Upper lobe of left lung (tissue), 6 donors: ENCODE results near the gene SH2D3C. TPM values are rescaled to one million over a fixed set of nuclear protein-coding genes. Genes with fewer than 3 reads are reported as not detected.

ENCODE experiments used
- ATAC-seq, 2 donors: fragments of 200-7000 bp; cut with Tn5 transposase; one replicate each; pipeline ENCODE4 v1.9.1; 2022; ENCODE audit warnings: mild to moderate bottlenecking in 2 of 2, moderate library complexity in 2 of 2; ENCODE audit not compliant: low FRiP score in 2 of 2
- DNase-seq, 2 donors: peaks; one replicate each; pipeline ENCODE4 v3.0.0-alpha.2; 2019 to 2020
- H3K27ac ChIP-seq, 4 donors: fragments of 200-600 bp; sonication (generic); one replicate each; pipeline ENCODE4 v1.5.1; 2016 to 2019
- H3K27me3 ChIP-seq, 4 donors: fragments of 200-600 bp; sonication (generic); one replicate each; pipeline ENCODE4 v1.5.1; 2017 to 2019
- H3K36me3 ChIP-seq, 4 donors: fragments of 200-600 bp; sonication (generic); one replicate each; pipeline ENCODE4 v1.5.1; 2016 to 2019
- H3K4me1 ChIP-seq, 4 donors: fragments of 200-600 bp; sonication (generic); one replicate each; pipeline ENCODE4 v1.5.1; 2018 to 2019
- H3K4me3 ChIP-seq, 4 donors: fragments of 200-600 bp; sonication (generic); one replicate each; pipeline ENCODE4 v1.5.1; 2017 to 2019; ENCODE audit warnings: mild to moderate bottlenecking in 2 of 4, moderate library complexity in 1 of 4
- H3K9me3 ChIP-seq, 4 donors: fragments of 200-600 bp; sonication (generic); one replicate each; pipeline ENCODE4 v1.5.1; 2018 to 2019
- EP300 ChIP-seq, 4 donors: sonication (generic); formaldehyde crosslinking; IDR thresholded peaks; one replicate each; pipeline ENCODE4 v1.5.1; 2017; ENCODE audit warnings: antibody characterized with exemption in 4 of 4, control low read depth in 2 of 4
- POLR2A ChIP-seq, 4 donors: fragments of 450-650 bp; IDR thresholded peaks; one replicate each; pipeline ENCODE4 v1.5.1; 2016 to 2017; ENCODE audit warnings: antibody characterized with exemption in 4 of 4, mild to moderate bottlenecking in 2 of 4
- POLR2AphosphoS5 ChIP-seq, 2 donors: sonication (generic); formaldehyde crosslinking; IDR thresholded peaks; one replicate each; pipeline ENCODE4 v1.5.1; 2017; ENCODE audit warnings: antibody characterized with exemption in 2 of 2
- WGBS, 2 donors: methylation state at CpG; one replicate each; pipeline ENCODE4 v1.1.5; 2017 to 2018; 5-methylcytosine and 5-hydroxymethylcytosine counted together
- total RNA-seq, 6 donors: library from RNA; depleted of rRNA in 4 of 6; stranded (reverse); fragments of >200 nt in 4 of 6; gene quantifications; one replicate each; pipeline versions ENCODE4 v1.1.0 to v1.2.1, GENCODE V29; 2016 to 2021
- TF ChIP-seq, protein P1 (sequence below), 6 experiments: fragments of 450-650 bp in 4 of 6; fragments of 200-600 bp in 2 of 6; sonication (generic) in 2 of 6; IDR thresholded peaks; one replicate each; pipeline ENCODE4 v1.5.1; 2016 to 2019; ENCODE audit warnings: antibody characterized with exemption in 6 of 6
- donor health status: DM: no; HTN: no; CAD: no; lungs with moderate emphysema.
- donor health status: DM: no; HTN: yes; CAD: no; lungs with severe emphysema.

The SH2D3C gene
- total RNA-seq, 6 donors from 2014 or later, result 17.5 to 90.4 (median 37.5) TPM

DNA sequence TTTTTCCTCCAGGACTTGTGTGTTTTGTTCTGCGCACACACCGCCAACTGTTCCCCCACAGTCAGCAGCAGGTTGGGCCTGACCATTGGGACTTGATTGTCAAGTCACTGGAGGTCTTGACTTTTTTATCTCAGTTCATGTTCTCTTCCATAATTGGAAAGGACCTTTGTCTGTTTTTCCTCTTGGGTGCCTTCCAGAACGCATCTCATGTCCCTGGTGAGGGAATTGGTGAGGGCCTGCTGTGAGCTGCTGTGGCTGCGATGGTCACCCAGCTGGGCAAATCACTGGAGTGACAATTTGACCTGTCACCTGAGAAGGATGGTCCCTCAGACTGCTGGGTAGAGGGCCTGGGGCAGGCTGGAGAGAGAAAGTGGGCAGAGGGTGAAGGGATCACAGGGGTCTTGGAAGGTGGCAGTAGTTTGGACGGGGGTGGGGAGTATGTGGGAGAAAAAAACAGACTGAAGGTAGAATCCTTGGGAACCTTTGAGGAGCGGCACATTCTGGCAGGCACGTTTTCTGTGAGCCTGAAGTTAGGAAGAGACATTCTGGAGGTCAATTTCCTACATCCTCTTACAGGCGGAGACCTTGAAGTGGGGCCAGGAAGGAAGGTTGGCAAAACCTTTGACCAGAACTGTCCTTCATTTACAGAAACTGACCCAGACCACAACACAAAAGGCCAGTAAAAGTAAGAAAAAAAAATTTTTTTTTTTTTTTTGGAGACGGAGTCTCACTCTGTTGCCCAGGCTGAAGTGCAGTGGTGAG lies 11.8 kb upstream of the SH2D3C start:
- peaks cover 39 to 77% (median 60%) of the 10 kb centered on the region in 4 donors for H3K36me3 ChIP-seq
- no peaks in the 10 kb centered on the region for H3K27me3 ChIP-seq
- WGBS, 2 donors, result 78 to 85% methylated on average over 9 of the region's 9 CpGs
- ATAC-seq, result no peak
- no peak overlapping the region for H3K4me3 ChIP-seq
- peak overlapping the region in 2 of 4 donors; percentile 27 to 31 for H3K27ac ChIP-seq
- TF ChIP-seq POLR2AphosphoS5 (IDR thresholded peaks at IDR 0.05), result no peak
- TF ChIP-seq POLR2A (IDR thresholded peaks at IDR 0.05), result no peak
- TF ChIP-seq, protein P1, sequence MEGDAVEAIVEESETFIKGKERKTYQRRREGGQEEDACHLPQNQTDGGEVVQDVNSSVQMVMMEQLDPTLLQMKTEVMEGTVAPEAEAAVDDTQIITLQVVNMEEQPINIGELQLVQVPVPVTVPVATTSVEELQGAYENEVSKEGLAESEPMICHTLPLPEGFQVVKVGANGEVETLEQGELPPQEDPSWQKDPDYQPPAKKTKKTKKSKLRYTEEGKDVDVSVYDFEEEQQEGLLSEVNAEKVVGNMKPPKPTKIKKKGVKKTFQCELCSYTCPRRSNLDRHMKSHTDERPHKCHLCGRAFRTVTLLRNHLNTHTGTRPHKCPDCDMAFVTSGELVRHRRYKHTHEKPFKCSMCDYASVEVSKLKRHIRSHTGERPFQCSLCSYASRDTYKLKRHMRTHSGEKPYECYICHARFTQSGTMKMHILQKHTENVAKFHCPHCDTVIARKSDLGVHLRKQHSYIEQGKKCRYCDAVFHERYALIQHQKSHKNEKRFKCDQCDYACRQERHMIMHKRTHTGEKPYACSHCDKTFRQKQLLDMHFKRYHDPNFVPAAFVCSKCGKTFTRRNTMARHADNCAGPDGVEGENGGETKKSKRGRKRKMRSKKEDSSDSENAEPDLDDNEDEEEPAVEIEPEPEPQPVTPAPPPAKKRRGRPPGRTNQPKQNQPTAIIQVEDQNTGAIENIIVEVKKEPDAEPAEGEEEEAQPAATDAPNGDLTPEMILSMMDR (IDR thresholded peaks at IDR 0.05), result no peak
- no peak for TF ChIP-seq EP300 (IDR thresholded peaks at IDR 0.05)
- no peak for DNase-seq
- H3K4me1 ChIP-seq, result peaks cover 24 to 58% (median 37%) of the 10 kb centered on the region in 4 donors
- H3K9me3 ChIP-seq, result no peaks in the 10 kb centered on the region

GRCh38 chr9:127789179-127789578 lies 10.7 kb upstream of the SH2D3C start:
- Histone ChIP-seq H3K9me3 (no peaks in the 10 kb centered on the region), H3K27me3 (no peaks in the 10 kb centered on the region), H3K4me1 (peaks cover 28 to 59% (median 35%) of the 10 kb centered on the region in 4 donors), H3K4me3 (no peak overlapping the region), H3K36me3 (peaks cover 39 to 71% (median 60%) of the 10 kb centered on the region in 4 donors), H3K27ac (peak overlapping the region in 1 of 4 donors; percentile 27)
- DNase-seq (no peak), ATAC-seq (no peak)
- WGBS, 2 donors, result 89 to 92% methylated on average over 19 to 25 of the region's 25 CpGs
- TF ChIP-seq EP300 (IDR thresholded peaks at IDR 0.05), result no peak
- TF ChIP-seq POLR2AphosphoS5 (IDR thresholded peaks at IDR 0.05), result no peak

DNA sequence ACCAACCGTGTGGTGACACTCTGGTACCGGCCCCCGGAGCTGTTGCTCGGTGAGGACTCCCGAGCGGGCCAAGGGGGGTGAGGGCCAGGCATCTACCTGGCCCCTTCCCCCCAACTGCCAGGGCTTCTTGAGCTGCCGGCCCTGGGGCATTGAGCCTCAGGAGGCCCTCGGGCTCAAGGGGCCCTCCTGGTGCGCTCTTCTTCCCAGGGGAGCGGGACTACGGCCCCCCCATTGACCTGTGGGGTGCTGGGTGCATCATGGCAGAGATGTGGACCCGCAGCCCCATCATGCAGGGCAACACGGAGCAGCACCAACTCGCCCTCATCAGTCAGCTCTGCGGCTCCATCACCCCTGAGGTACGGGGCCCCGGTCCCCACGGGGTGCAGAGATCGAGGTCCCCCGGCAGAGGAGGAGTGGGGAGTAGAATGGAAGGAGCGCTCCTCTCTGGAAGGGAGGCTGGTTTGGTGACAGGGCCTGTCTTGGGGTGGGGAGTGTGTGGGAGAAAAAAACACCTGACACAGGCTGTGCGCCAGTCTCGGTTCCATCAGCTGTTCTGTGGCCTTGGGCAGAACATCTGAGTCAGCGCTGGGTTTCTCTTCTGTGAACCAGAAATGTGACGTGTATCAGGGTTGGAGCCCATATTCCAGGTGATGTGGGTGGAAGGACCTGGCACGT lies 10.0 kb upstream of the SH2D3C start:
- no peak for ATAC-seq
- DNase-seq, result no peak

DNA sequence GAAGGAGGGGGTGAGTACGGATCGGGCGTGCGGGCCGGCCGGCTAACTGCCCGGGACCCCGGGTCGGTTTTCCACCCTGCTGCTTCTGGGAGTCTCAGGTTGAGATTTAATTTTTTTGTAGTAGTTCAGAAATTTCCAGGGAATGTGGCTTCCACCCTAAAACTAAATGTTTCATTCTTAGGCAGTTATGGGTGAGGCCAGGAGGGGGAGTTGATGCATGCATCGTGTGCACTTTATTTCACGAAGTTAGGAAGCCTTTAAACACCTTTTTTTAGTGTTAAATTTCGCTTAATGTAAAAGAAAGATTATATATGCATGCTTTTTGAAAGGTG lies 8.3 kb upstream of the SH2D3C start:
- no peak for TF ChIP-seq EP300 (IDR thresholded peaks at IDR 0.05)
- TF ChIP-seq, protein P1 (IDR thresholded peaks at IDR 0.05), result peak in 4 of 6 experiments; percentile 32 to 56 (median 48)
- no peaks in the 10 kb centered on the region for H3K27me3 ChIP-seq
- peak overlapping the region; percentile 93 to 98 (median 96) for H3K27ac ChIP-seq
- ATAC-seq, result no peak
- H3K9me3 ChIP-seq, result no peaks in the 10 kb centered on the region
- H3K4me3 ChIP-seq, result peak overlapping the region; percentile 88 to 100 (median 100)
- H3K36me3 ChIP-seq, result peaks cover 39 to 52% (median 47%) of the 10 kb centered on the region in 4 donors
- 1 to 2% methylated on average over 12 of the region's 12 CpGs for WGBS, 2 donors
- no peak for DNase-seq
- H3K4me1 ChIP-seq, result peaks cover 37 to 66% (median 42%) of the 10 kb centered on the region in 4 donors

More for the DNA sequence above, 10.0 kb upstream of the SH2D3C start:
- Histone ChIP-seq H3K4me3 (no peak overlapping the region), H3K36me3 (peaks cover 39 to 67% (median 58%) of the 10 kb centered on the region in 4 donors), H3K27me3 (no peaks in the 10 kb centered on the region), H3K27ac (peak overlapping the region in 2 of 4 donors; percentile 11 to 19), H3K4me1 (peaks cover 30 to 60% (median 36%) of the 10 kb centered on the region in 4 donors), H3K9me3 (no peaks in the 10 kb centered on the region)
- TF ChIP-seq EP300 (IDR thresholded peaks at IDR 0.05) (no peak), POLR2AphosphoS5 (IDR thresholded peaks at IDR 0.05) (no peak), POLR2A (IDR thresholded peaks at IDR 0.05) (no peak)
- TF ChIP-seq, protein P1 (IDR thresholded peaks at IDR 0.05), result no peak
- 90 to 95% methylated on average over 6 to 26 of the region's 26 CpGs for WGBS, 2 donors
